Lower lobe of right lung (tissue), 2 donors: ENCODE data around the gene TRMT112. TPM values are rescaled to one million over a fixed set of nuclear protein-coding genes. Genes with fewer than 3 reads are reported as not detected.

Source experiments
- ATAC-seq, 2 donors: fragments of 200-7000 bp; cut with Tn5 transposase; one replicate each; pipeline ENCODE4 v1.9.1; 2020 to 2022; ENCODE audit warnings: mild to moderate bottlenecking in 2 of 2, moderate library complexity in 2 of 2
- DNase-seq: peaks from one replicate; pipeline ENCODE4 v3.0.0-alpha.2; 2020
- H3K27ac ChIP-seq: fragments of 200-600 bp; one replicate; pipeline ENCODE4 v1.8.0; 2022
- H3K27me3 ChIP-seq: fragments of 200-600 bp; one replicate; pipeline ENCODE4 v1.8.0; 2022; ENCODE audit warnings: low read depth
- H3K36me3 ChIP-seq: fragments of 200-600 bp; one replicate; pipeline ENCODE4 v1.8.0; 2022; ENCODE audit warnings: mild to moderate bottlenecking
- H3K4me1 ChIP-seq: fragments of 200-600 bp; one replicate; pipeline ENCODE4 v1.8.0; 2022
- H3K4me3 ChIP-seq: fragments of 200-600 bp; one replicate; pipeline ENCODE4 v1.8.0; 2022; ENCODE audit warnings: mild to moderate bottlenecking
- H3K9me3 ChIP-seq: fragments of 200-600 bp; one replicate; pipeline ENCODE4 v1.8.0; 2022
- intact Hi-C: fragments of 100-400 bp; cut with DNase I; formaldehyde crosslinking; loops from one replicate; pipeline ENCODE4 v1.11.0; 2022
- total RNA-seq: library from RNA; stranded (reverse); fragmentation: NEBNext Ultra II Directional; extraction: Animal tissue kit (Norgen Biotek cat#: 25700); gene quantifications from one replicate; pipeline ENCODE4 v1.2.1, GENCODE V29; 2021
- TF ChIP-seq, protein P1 (sequence below): fragments of 200-600 bp; IDR thresholded peaks from one replicate; pipeline ENCODE4 v1.8.0; 2022; ENCODE audit warnings: antibody characterized with exemption, mild to moderate bottlenecking
- donor health status: DM: no; HTN: yes; CAD: no; lungs with severe emphysema.

The TRMT112 gene
- total RNA-seq, 1 donor from 2014 or later: 178 TPM

DNA sequence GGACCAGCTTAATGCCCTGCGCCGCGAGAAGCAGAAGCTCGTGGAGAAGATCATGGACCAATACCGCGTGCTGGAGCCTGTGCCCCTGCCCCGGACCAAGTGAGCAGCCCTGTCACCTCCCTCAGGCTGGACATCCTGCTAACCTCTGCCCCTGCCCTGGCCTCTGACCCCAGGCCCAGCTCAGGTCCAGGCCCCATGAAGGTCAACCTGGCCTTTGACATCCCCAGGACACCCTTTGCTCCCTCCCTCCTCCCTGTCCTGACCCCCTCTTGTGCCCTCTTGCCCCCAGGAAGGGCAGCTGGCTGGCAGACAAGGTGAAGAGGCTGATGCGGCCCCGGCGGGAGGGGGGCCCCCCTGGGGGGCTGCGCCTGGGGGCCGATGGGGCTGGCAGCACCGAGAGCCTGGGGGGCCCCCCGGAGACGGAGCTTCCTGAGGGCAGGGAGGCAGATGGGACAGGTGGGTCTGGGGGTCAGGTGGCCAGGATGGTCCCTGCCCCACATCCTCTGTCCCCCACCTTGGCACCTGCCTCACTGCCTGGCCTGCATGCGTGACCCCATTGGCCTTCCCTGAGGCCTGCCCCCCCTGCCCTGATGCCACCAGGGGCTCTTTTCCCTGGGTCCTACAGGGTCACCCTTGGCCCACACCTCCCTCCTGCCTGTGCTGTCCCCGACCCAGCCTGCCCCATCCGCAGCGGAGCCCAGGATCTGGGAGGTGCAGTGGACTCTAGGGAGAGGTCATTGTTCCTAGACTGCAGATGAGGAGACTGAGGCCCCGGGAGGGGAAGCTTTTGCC, 36.6 kb upstream of the TRMT112 start:
- Histone ChIP-seq H3K4me3 (no peak overlapping the region), H3K4me1 (peaks cover 25% of the 10 kb centered on the region), H3K36me3 (peaks cover 4% of the 10 kb centered on the region), H3K9me3 (no peaks in the 10 kb centered on the region), H3K27ac (no peak overlapping the region), H3K27me3 (no peaks in the 10 kb centered on the region)
- no peak for DNase-seq
- intact Hi-C loops: no loop called here
- TF ChIP-seq, protein P1, sequence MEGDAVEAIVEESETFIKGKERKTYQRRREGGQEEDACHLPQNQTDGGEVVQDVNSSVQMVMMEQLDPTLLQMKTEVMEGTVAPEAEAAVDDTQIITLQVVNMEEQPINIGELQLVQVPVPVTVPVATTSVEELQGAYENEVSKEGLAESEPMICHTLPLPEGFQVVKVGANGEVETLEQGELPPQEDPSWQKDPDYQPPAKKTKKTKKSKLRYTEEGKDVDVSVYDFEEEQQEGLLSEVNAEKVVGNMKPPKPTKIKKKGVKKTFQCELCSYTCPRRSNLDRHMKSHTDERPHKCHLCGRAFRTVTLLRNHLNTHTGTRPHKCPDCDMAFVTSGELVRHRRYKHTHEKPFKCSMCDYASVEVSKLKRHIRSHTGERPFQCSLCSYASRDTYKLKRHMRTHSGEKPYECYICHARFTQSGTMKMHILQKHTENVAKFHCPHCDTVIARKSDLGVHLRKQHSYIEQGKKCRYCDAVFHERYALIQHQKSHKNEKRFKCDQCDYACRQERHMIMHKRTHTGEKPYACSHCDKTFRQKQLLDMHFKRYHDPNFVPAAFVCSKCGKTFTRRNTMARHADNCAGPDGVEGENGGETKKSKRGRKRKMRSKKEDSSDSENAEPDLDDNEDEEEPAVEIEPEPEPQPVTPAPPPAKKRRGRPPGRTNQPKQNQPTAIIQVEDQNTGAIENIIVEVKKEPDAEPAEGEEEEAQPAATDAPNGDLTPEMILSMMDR: no peak
- ATAC-seq: no peak

DNA sequence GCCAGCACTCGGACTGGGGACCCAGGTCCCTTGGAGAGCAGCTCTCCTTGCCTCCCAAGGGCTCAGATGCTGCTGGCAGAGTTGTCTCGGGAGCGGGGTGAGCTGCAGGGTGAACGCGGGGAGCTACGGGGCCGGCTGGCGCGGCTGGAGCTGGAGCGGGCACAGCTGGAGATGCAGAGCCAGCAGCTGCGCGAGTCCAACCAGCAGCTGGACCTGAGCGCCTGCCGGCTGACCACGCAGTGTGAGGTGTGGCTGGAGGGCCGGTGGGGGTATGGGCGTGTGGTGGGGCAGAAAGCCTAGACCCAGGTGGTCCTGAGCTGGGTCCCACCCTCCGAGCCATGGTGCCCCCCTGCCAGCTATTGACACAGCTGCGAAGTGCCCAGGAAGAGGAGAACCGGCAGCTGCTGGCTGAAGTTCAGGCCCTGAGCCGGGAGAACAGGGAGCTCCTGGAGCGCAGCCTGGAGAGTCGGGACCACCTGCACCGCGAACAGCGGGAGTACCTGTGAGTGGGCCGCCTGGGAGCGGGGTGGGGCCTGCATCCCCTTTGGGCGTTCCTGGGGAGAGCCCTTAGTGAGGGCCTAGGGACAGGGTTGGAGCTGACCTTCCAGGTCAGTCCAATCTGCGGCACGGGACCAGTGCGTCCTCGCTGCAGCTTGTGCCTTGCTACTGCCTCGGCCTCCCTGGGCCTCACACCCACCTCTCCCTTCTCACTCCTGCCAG, 35.8 kb upstream of the TRMT112 start:
- TF ChIP-seq, protein P1: no peak
- peak; percentile 46 for DNase-seq

DNA sequence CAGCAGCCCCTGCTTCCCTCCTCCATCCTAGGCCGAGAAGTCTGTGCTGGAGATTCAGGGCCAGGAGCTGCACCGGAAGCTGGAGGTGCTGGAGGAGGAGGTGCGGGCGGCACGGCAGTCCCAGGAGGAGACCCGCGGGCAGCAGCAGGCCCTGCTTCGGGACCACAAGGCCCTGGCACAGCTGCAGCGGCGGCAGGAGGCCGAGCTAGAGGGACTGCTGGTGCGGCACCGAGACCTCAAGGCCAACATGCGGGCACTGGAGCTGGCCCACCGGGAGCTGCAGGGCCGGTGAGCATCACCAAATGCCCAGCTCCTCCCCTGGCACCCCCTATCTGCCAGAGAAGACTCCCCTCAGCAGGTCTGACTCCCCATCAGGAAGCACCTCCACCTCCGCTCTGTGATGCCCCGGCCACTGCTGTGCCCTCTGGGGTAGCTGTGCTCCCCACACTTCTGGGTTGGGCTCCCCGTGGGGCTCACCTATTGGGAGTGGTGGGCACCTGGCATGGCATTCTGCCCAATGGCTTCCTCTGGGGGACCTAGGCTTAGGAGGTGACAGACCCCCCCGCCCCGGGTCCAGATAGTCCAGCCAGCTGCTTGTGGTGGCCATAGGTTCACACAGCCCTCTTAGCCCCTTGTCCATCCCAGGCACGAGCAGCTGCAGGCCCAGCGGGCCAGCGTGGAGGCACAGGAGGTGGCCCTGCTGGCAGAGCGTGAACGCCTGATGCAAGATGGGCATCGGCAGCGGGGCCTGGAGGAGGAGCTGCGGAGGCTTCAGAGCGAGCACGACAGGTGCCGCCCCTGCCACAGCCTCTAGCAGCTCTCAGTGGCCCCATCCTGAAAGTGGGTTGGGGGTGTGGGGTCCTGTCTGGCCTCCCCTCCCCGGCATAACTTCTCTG, 35.0 kb upstream of the TRMT112 start:
- ATAC-seq: no peak
- intact Hi-C loops: no loop called here
- H3K36me3 ChIP-seq: peaks cover 4% of the 10 kb centered on the region
- DNase-seq: no peak
- H3K4me1 ChIP-seq: peaks cover 12% of the 10 kb centered on the region
- no peaks in the 10 kb centered on the region for H3K27me3 ChIP-seq
- H3K4me3 ChIP-seq: no peak overlapping the region
- H3K27ac ChIP-seq: no peak overlapping the region
- H3K9me3 ChIP-seq: no peaks in the 10 kb centered on the region
- TF ChIP-seq, protein P1: no peak

More for the DNA sequence above, 35.8 kb upstream of the TRMT112 start:
- peaks cover 19% of the 10 kb centered on the region for H3K4me1 ChIP-seq
- no peak overlapping the region for H3K27ac ChIP-seq
- H3K27me3 ChIP-seq: no peaks in the 10 kb centered on the region
- intact Hi-C loops: no loop called here
- ATAC-seq: no peak
- H3K9me3 ChIP-seq: no peaks in the 10 kb centered on the region
- H3K4me3 ChIP-seq: no peak overlapping the region
- H3K36me3 ChIP-seq: peaks cover 4% of the 10 kb centered on the region

DNA sequence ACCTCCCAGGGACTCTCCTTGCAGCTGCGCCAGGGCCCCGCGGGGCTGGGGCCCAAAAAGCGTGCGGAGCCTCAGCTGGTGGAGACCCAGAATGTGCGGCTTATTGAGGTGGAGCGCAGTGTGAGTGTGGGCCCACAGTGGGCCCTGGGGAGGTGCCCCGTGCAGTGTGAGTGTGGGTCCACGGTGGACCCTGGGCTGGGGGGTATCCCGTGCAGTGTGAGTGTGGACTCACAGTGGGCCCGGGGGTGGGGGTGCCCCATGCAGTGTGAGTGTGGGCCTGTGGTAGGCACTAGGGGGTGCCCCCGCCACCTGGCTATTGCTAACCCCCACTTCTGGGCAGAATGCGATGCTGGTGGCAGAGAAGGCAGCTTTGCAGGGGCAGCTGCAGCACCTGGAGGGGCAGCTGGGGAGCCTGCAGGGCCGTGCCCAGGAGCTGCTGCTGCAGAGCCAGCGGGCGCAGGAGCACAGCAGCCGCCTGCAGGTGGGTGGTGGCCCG, 33.8 kb upstream of the TRMT112 start:
- ATAC-seq: peak in 1 of 2 donors; percentile 8
- H3K9me3 ChIP-seq: no peaks in the 10 kb centered on the region
- no peak overlapping the region for H3K4me3 ChIP-seq
- TF ChIP-seq, protein P1: no peak
- no peak for DNase-seq
- intact Hi-C loops: no loop called here
- no peaks in the 10 kb centered on the region for H3K27me3 ChIP-seq
- peaks cover 12% of the 10 kb centered on the region for H3K4me1 ChIP-seq
- H3K27ac ChIP-seq: no peak overlapping the region
- H3K36me3 ChIP-seq: peaks cover 4% of the 10 kb centered on the region

DNA sequence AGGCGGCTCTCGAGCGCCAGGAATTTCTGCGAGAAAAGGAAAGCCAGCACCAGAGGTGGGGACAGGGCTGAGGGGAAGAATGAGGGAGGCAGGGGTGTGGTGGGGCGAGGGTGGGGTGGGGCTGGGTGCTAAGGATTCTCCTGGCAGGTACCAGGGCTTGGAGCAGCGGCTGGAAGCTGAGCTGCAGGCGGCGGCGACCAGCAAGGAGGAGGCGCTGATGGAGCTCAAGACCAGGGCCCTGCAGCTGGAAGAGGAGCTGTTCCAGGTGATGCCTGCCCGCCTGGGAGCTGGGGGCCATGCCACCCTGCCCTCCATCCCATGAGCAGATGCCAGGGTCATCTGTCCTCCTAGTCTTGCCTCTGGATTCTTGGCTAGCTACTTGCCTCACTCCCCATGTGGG, 32.0 kb upstream of the TRMT112 start:
- Histone ChIP-seq H3K9me3 (no peaks in the 10 kb centered on the region), H3K4me3 (no peak overlapping the region), H3K4me1 (no peaks in the 10 kb centered on the region), H3K36me3 (peaks cover 7% of the 10 kb centered on the region), H3K27me3 (no peaks in the 10 kb centered on the region), H3K27ac (no peak overlapping the region)
- TF ChIP-seq, protein P1: no peak
- ATAC-seq: no peak
- intact Hi-C loops: no loop called here
- DNase-seq: no peak
